ENCODE results near the gene HDAC9.

HDAC9 gene

DNA sequence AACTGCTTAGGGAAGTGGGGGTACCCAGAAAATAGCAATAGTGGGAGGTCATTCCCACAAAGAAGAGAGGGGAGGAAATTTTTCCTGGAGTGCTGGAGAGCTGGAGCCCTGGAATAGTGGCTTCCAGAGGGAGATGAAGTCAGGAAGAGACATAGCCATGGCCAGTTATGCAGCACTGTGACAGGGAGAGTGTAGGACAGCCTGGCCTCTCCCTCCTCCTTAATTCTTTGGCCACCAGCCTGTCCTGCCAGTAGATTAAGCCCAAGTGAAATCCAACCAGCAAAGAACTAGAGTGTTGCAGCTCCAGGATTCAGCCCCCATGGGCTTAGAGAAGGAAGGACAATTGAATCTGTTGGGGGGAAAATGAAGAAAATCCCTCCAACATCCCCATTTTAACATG lies 130.5 kb downstream of the HDAC9 start:
- Histone ChIP-seq H3K36me3 (ENCODE audit: insufficient read depth, low read length) (no peaks in the 10 kb centered on the region), H3K27me3 (ENCODE audit: insufficient read depth, low read length, poor library complexity) (no peaks in the 10 kb centered on the region), H3K9ac (ENCODE audit: low read depth, low read length) (no peak overlapping the region), H3K27ac (ENCODE audit: low read length) (no peak overlapping the region), H3K79me2 (ENCODE audit: insufficient read depth, low read length) (no peaks in the 10 kb centered on the region), H3K4me1 (ENCODE audit: insufficient read depth, low read length) (no peaks in the 10 kb centered on the region), H2AFZ (ENCODE audit: low read depth, low read length) (no peak overlapping the region), H3K4me3 (ENCODE audit: low read depth in 1 of 2, low read length in 2 of 2) (no peak overlapping the region), H3K9me3 (ENCODE audit: insufficient read depth, low read length, severe bottlenecking) (no peaks in the 10 kb centered on the region), H3K4me2 (ENCODE audit: insufficient read depth, low read length) (no peak overlapping the region), H4K20me1 (ENCODE audit: insufficient read depth, low read length) (no peaks in the 10 kb centered on the region)
- no peak for TF ChIP-seq EZH2 (IDR thresholded peaks at IDR 0.05; ENCODE audit: borderline replicate concordance, low read depth, low read length, severe bottlenecking)
- TF ChIP-seq, protein P1, sequence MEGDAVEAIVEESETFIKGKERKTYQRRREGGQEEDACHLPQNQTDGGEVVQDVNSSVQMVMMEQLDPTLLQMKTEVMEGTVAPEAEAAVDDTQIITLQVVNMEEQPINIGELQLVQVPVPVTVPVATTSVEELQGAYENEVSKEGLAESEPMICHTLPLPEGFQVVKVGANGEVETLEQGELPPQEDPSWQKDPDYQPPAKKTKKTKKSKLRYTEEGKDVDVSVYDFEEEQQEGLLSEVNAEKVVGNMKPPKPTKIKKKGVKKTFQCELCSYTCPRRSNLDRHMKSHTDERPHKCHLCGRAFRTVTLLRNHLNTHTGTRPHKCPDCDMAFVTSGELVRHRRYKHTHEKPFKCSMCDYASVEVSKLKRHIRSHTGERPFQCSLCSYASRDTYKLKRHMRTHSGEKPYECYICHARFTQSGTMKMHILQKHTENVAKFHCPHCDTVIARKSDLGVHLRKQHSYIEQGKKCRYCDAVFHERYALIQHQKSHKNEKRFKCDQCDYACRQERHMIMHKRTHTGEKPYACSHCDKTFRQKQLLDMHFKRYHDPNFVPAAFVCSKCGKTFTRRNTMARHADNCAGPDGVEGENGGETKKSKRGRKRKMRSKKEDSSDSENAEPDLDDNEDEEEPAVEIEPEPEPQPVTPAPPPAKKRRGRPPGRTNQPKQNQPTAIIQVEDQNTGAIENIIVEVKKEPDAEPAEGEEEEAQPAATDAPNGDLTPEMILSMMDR (IDR thresholded peaks at IDR 0.05; ENCODE audit: borderline replicate concordance, extremely low read depth, low read length, poor library complexity, severe bottlenecking): no peak
- no peak for ATAC-seq (ENCODE audit: insufficient read depth, low read depth)
- DNase-seq: no peak

DNA sequence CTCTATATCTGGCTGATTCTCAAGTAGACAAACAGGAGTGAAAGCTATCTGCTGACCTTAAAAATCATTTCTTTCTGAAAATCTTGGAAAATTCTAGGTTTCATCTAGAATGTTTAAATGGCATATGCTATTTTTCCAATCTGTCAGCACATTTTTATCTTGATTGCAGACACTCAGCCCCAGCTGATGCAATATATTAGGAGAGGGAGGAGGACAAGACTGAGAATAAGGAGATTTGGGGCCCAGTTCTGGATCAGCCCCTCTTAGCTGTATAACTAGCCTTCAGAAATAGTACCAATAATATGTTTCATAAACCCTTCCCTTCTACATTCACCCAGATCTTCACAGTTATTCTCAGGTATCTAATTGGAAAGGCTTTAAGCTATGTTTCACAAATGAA lies 131.2 kb downstream of the HDAC9 start:
- Histone ChIP-seq H3K4me1 (ENCODE audit: insufficient read depth, low read length) (no peaks in the 10 kb centered on the region), H3K36me3 (ENCODE audit: insufficient read depth, low read length) (no peaks in the 10 kb centered on the region), H2AFZ (ENCODE audit: low read depth, low read length) (no peak overlapping the region), H3K9ac (ENCODE audit: low read depth, low read length) (no peak overlapping the region), H3K27ac (ENCODE audit: low read length) (no peak overlapping the region), H3K4me3 (ENCODE audit: low read depth in 1 of 2, low read length in 2 of 2) (no peak overlapping the region), H3K79me2 (ENCODE audit: insufficient read depth, low read length) (no peaks in the 10 kb centered on the region), H3K9me3 (ENCODE audit: insufficient read depth, low read length, severe bottlenecking) (no peaks in the 10 kb centered on the region), H4K20me1 (ENCODE audit: insufficient read depth, low read length) (no peaks in the 10 kb centered on the region), H3K27me3 (ENCODE audit: insufficient read depth, low read length, poor library complexity) (no peaks in the 10 kb centered on the region), H3K4me2 (ENCODE audit: insufficient read depth, low read length) (no peak overlapping the region)
- DNase-seq: no peak
- no peak for TF ChIP-seq EZH2 (IDR thresholded peaks at IDR 0.05; ENCODE audit: borderline replicate concordance, low read depth, low read length, severe bottlenecking)
- TF ChIP-seq, protein P1 (IDR thresholded peaks at IDR 0.05; ENCODE audit: borderline replicate concordance, extremely low read depth, low read length, poor library complexity, severe bottlenecking): no peak
- ATAC-seq (ENCODE audit: insufficient read depth, low read depth): no peak

DNA sequence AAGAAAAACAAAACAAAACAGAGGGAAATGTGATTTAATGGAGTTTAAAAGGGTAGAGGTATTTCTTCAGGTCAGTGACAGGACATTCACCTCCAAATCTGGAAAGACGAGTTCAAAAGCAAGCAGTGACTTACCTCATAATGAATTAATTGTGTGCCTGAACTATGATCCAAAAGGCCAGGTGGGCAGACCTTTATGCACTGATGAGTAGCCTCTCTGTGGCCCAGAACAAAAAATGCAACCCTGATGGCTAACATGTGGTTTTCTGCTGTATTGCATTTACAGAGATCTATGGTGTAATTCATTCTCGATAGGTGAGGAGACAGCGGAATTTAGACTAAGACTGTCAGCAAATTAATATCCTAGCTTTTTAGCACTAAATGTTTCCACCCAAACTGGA lies 142.0 kb downstream of the HDAC9 start:
- Histone ChIP-seq H3K9ac (ENCODE audit: low read depth, low read length) (no peak overlapping the region), H3K79me2 (ENCODE audit: insufficient read depth, low read length) (no peaks in the 10 kb centered on the region), H3K9me3 (ENCODE audit: insufficient read depth, low read length, severe bottlenecking) (no peaks in the 10 kb centered on the region), H3K4me1 (ENCODE audit: insufficient read depth, low read length) (no peaks in the 10 kb centered on the region), H2AFZ (ENCODE audit: low read depth, low read length) (no peak overlapping the region), H3K36me3 (ENCODE audit: insufficient read depth, low read length) (no peaks in the 10 kb centered on the region), H3K4me3 (ENCODE audit: low read depth in 1 of 2, low read length in 2 of 2) (no peak overlapping the region), H3K4me2 (ENCODE audit: insufficient read depth, low read length) (no peak overlapping the region), H4K20me1 (ENCODE audit: insufficient read depth, low read length) (no peaks in the 10 kb centered on the region), H3K27me3 (ENCODE audit: insufficient read depth, low read length, poor library complexity) (no peaks in the 10 kb centered on the region), H3K27ac (ENCODE audit: low read length) (no peak overlapping the region)
- ATAC-seq (ENCODE audit: insufficient read depth, low read depth) (no peak), DNase-seq (no peak)
- TF ChIP-seq, protein P1 (IDR thresholded peaks at IDR 0.05; ENCODE audit: borderline replicate concordance, extremely low read depth, low read length, poor library complexity, severe bottlenecking): no peak
- TF ChIP-seq EZH2 (IDR thresholded peaks at IDR 0.05; ENCODE audit: borderline replicate concordance, low read depth, low read length, severe bottlenecking): no peak

Data from DND-41 (cell line).